ENCODE results near the gene SPOCK1.

The SPOCK1 gene

DNA sequence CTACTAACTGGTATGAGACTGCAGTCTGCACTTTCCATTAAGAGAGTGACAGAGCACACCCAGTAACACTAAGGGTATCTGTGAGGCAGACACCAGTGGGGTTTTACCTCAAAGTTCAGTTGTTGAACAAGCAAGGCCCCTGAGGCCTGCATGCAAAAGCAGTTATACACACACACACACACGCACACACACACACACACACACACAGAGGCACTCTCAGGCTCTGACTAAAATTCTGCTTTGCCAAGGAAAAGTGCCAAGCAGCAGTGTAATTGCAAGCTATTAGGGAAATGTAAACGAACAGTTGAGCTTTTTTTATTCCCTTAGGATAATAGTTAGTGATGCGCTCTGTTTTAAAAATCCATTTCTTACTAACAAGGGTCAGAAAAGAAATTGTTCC is 377.1 kb downstream of the SPOCK1 start:
- no peaks in the 10 kb centered on the region for H3K27me3 ChIP-seq
- TF ChIP-seq, protein P1, sequence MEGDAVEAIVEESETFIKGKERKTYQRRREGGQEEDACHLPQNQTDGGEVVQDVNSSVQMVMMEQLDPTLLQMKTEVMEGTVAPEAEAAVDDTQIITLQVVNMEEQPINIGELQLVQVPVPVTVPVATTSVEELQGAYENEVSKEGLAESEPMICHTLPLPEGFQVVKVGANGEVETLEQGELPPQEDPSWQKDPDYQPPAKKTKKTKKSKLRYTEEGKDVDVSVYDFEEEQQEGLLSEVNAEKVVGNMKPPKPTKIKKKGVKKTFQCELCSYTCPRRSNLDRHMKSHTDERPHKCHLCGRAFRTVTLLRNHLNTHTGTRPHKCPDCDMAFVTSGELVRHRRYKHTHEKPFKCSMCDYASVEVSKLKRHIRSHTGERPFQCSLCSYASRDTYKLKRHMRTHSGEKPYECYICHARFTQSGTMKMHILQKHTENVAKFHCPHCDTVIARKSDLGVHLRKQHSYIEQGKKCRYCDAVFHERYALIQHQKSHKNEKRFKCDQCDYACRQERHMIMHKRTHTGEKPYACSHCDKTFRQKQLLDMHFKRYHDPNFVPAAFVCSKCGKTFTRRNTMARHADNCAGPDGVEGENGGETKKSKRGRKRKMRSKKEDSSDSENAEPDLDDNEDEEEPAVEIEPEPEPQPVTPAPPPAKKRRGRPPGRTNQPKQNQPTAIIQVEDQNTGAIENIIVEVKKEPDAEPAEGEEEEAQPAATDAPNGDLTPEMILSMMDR (IDR thresholded peaks at IDR 0.05; ENCODE audit: low read depth, low read length) = no peak
- DNase-seq = no peak
- no peaks in the 10 kb centered on the region for H3K9me3 ChIP-seq
- H3K4me3 ChIP-seq (ENCODE audit: low read depth, low read length) = no peak overlapping the region
- H3K4me1 ChIP-seq = no peaks in the 10 kb centered on the region
- no peaks in the 10 kb centered on the region for H3K36me3 ChIP-seq

DNA sequence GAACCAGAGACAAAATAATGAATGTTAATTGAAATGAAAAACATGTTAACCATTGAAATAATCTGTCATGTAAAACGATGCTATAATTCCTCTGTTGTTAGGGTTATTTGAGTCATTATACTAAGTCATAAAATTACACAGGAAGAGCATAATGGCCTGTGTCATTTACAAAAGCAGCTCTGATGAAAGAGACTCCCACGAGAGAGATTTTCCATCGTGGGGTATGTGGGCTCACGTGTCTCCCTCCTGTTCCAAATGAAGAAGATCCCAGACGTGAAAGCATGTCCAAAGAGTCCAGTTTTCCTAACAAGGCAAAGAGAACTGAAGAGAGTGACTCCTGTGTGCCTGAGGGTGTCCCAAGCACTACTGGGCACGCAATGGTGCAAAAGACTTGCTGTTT is 379.8 kb downstream of the SPOCK1 start:
- Histone ChIP-seq H3K4me1 (no peaks in the 10 kb centered on the region), H3K4me3 (ENCODE audit: low read depth, low read length) (no peak overlapping the region), H3K27me3 (no peaks in the 10 kb centered on the region), H3K9me3 (no peaks in the 10 kb centered on the region), H3K36me3 (no peaks in the 10 kb centered on the region)
- TF ChIP-seq, protein P1 (IDR thresholded peaks at IDR 0.05; ENCODE audit: low read depth, low read length) = no peak
- DNase-seq = no peak

DNA sequence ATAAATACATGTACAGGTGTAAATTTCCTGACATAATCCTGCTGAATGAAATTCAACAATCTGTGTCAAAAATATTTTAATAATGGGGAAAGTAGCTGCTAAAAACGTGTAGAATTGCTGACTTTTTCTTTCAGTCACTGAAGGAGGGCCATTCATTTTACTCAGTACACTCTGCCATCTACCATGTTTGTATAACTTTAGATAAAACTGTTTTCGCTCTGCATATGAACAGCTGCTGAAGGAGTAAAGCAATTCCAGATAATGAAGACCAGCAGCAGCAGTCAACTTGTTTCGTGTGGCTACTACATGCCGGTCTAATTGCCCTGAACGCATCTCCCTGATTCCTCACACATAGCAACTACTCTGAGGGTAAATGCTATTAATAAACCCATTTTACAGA is 380.5 kb downstream of the SPOCK1 start:
- no peak overlapping the region for H3K4me3 ChIP-seq (ENCODE audit: low read depth, low read length)
- no peaks in the 10 kb centered on the region for H3K27me3 ChIP-seq
- H3K4me1 ChIP-seq = no peaks in the 10 kb centered on the region
- no peak for DNase-seq
- H3K36me3 ChIP-seq = no peaks in the 10 kb centered on the region
- TF ChIP-seq, protein P1 (IDR thresholded peaks at IDR 0.05; ENCODE audit: low read depth, low read length) = no peak
- no peaks in the 10 kb centered on the region for H3K9me3 ChIP-seq

GRCh38 chr5:137115152-137115551 is 384.0 kb downstream of the SPOCK1 start:
- no peak for DNase-seq
- no peaks in the 10 kb centered on the region for H3K36me3 ChIP-seq
- H3K27me3 ChIP-seq = no peaks in the 10 kb centered on the region

GRCh38 chr5:137114529-137114928 is 384.6 kb downstream of the SPOCK1 start:
- DNase-seq = no peak
- TF ChIP-seq, protein P1 (IDR thresholded peaks at IDR 0.05; ENCODE audit: low read depth, low read length) = no peak
- no peaks in the 10 kb centered on the region for H3K9me3 ChIP-seq
- no peaks in the 10 kb centered on the region for H3K27me3 ChIP-seq
- no peaks in the 10 kb centered on the region for H3K4me1 ChIP-seq
- no peak overlapping the region for H3K4me3 ChIP-seq (ENCODE audit: low read depth, low read length)
- H3K36me3 ChIP-seq = no peaks in the 10 kb centered on the region

More at GRCh38 chr5:137115152-137115551, 384.0 kb downstream of the SPOCK1 start:
- TF ChIP-seq, protein P1 (IDR thresholded peaks at IDR 0.05; ENCODE audit: low read depth, low read length) = no peak
- Histone ChIP-seq H3K4me1 (no peaks in the 10 kb centered on the region), H3K9me3 (no peaks in the 10 kb centered on the region), H3K4me3 (ENCODE audit: low read depth, low read length) (no peak overlapping the region)

GRCh38 chr5:137113939-137114338 is 385.2 kb downstream of the SPOCK1 start:
- no peaks in the 10 kb centered on the region for H3K27me3 ChIP-seq
- no peaks in the 10 kb centered on the region for H3K4me1 ChIP-seq
- H3K36me3 ChIP-seq = no peaks in the 10 kb centered on the region
- TF ChIP-seq, protein P1 (IDR thresholded peaks at IDR 0.05; ENCODE audit: low read depth, low read length) = no peak
- H3K9me3 ChIP-seq = no peaks in the 10 kb centered on the region
- no peak overlapping the region for H3K4me3 ChIP-seq (ENCODE audit: low read depth, low read length)
- no peak for DNase-seq

Data from BE2C (cell line).